Inflammatory macrophage (primary cell): ENCODE results near the gene BAIAP3.

Experiments
- DNase-seq, 2 donors: peaks; one replicate each; pipeline ENCODE4 v3.0.0-alpha.2; 2020 to 2022

BAIAP3 gene

DNA sequence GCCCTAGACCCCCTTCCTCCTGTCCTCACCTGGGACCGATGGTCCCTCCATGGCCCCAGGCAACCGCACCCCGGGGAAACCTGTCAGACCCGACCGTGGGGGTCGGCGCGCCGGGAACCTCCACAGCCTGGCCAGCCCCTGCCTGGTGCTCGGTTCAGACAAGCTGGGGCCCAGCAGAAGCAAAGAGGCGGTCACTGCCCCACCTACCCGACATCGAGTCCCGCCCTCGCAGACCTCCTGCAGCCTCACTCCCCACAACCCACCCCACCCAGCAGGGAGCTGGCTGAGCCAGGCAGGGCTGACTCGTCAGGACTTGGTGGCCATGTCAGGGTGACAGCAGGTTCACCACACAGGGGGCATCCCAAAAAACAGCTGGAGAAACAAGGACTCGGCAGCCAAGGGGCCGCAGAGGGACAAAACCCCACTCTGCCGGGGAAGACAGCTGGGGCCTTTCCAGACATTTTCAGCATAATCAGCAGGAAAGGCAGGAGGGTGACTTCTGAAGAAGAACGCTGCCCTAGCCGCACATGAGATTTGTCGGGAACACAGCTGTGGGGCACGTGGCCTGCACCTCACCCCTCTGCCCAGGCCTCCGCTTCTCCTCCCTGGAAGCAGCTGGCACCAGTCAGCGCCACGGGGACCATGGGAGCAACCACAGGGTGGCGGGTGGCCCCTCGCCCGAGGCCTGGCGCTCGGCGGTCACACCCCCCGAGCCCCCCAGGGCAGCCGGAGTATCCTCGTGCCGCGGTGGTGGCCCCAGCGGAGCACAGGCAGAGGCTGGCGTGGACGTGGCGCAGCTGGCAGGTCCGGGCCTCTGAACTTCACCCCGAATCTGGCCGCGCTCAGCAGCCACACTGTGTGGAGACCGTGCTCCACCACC lies 41.2 kb downstream of the BAIAP3 start:
- DNase-seq = no peak

DNA sequence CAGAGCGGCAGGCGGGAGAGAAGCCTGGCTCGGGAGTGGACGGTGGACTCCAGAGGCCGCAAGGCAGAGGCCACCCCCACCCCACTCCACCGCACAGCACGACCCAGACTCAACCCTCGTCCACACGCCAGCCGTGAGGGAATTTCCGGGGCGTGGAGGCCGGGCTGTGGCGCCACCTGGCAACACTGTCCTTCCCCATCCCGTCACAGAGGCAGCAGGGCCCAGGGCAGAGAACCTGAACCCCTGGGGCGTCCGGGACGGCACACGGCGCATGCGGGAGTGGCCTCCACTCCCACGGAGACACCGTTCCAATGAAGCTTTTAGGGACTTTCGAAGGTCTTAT lies 41.8 kb downstream of the BAIAP3 start:
- DNase-seq = no peak

DNA sequence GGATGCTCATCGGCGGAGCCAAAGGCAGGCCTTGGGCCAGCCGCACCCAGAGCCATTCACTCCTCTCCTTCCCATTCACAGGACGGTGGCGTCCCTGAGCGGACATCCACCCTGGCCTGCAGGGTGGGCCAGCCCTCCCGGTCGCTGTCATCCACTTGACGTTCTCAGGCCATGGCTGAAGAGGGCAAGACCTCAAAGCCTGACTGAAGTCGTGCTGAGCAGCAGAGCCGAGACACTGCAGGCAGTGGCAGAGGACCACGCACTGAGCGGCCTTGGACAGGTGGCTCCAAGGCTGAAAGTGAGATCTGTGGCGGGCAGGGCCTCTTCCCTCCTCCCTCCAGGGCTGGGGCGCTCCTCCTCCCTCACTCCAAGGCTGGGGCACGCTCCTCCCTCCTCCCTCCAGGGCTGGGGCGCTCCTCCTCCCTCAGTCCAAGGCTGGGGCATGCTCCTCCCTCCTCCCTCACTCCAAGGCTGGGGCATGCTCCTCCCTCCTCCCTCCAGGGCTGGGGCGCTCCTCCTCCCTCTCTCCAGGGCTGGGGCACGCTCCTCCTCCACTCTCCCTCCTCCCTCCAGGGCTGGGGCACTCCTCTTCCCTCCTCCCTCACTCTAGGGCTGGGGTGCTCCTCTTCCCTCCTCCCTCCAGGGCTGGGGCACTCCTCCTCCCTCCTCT lies 42.4 kb downstream of the BAIAP3 start:
- no peak for DNase-seq

DNA sequence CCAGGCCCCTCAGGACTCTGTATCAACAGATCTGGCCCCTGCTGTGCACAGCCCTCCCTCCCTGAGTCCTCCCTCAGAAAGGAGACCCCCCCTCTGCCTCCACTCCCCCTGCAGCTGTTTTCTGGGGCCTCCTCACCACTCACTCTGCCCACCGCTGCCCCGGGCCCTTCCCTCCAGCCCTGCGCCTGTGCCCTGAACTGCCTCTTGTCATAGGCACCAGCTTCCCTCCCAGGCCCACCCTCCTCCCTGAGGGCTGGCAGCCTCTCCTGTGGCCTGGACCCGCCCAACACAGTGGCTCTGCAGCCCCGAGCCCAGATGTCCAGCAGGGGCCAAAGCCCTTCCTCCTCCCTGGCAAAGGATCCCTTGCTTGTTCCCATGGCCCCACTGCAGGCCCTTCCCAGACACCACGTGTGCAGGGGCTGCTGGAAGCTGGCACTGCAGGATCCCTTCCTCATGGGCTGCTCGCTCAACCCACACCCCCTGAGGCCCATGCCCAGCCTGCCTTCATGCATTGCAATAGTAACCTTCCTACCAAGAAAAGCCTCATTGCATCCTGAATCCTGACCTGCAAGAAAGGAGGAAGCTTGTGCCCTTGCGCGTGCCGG lies 44.1 kb downstream of the BAIAP3 start:
- no peak for DNase-seq

DNA sequence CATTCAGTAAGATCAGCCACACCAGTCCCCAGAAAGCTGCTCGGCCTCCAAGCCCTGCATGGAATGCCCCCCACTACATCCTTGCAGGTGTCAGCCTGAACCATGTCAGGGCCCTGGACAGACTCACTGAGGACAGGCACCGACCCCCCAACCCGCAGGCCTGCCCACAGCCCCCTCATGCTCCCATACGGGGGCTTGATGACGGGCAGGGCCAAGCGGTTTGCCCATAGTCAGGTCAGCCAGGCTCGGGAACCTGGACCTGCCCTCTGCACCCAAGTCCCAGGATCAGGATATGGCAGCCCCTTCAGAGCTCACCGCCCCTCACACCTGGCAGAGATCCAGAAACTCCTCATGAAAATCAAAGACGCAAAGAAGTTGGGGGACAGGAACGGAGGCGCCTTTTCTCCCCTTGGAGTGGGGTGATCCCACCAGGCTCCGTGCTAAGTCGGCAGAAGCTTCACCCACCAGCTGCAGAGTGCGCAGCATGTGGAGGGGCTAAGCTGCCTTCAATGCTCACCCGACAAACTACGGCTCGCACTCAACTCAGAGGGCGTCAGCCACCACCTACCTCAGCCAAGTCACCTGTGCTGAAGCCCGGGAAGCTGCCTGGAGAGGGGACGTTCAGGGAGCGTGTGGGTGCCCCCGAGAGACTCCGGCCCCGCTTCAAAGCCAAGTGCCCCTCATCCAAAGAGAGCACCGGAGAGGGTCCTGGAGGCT lies 44.8 kb downstream of the BAIAP3 start:
- no peak for DNase-seq

DNA sequence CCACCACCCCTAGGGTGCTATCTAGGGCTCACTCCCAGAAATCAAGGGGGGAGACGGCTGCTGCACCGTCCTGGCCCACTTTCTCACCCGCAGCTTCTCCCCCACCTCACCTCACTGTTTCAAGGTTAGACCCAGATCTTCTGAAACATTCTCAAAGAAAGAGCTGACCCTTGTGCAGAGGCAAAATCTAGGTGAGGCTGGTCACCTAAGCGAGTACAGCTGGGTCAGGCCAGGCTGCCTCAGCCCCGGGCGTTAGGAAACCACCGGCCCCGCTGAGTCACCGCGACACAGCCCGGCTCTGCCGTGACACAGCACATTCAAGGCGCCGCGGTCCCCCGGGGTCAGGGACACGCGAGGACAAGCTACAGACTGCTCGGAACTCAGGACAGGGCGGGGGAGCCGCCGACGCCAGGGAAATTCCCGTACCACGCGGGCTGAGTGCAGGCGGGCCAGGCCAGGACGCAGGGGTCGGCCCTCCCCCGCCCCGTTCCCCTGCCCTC lies 45.4 kb downstream of the BAIAP3 start:
- DNase-seq = peak; percentile 73 to 88

DNA sequence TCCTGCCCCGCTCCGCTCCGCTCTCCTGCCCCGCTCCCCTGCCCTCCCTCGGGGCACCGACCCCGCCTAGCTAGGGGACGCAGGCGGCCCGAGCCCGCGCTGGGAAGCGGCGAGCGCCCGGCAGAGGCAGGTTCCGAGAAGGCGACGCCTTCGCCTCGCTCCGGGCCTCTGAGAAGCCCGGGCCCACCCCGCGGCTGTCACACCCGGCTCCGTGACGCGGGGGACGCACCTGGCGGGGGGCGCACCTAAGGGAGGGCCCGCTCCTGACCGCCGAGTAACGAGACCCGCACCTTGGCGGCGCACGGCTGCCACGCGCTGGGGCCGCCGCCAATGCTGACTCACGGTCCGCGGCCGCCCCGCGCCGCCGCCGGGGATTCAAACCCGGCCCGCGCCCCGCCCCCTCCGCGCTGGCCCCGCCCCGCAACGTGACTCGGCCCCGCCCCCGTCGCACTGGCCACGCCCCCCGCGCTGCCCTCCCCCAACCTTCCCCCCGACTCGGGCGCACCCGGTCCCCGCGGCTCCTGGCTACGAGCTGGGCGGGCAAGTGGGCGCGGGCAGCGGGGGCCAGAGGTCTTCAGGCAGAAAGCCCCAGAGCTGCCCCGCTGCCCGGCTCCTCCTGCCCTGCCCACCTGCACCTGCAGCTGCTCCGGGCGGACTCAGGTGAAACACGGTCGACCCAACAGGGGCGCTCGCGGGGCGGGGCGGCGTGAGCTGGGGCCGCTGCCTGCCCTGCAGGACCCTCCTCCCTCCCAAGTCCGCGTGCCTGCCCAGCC lies 46.0 kb downstream of the BAIAP3 start:
- DNase-seq = peak; percentile 36 to 64

DNA sequence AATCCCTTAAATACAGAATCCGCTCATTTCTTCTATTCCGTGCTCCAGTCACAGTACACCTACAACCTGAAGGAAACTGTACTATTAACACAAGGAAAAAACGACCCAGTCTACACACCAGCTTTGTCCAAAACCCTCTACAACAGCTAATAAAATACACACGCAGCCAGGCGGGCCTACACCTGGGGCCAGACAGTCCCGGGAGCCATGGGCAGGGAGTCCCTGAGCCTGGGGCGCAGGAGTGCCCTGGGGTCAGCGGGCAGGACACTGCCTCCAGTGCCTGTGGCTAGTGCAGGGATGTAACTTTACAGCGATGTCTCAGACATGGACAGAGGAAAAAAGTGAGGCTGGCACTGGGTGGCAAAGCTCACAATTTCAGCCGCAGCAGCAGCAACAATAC lies 46.8 kb downstream of the BAIAP3 start:
- no peak for DNase-seq

DNA sequence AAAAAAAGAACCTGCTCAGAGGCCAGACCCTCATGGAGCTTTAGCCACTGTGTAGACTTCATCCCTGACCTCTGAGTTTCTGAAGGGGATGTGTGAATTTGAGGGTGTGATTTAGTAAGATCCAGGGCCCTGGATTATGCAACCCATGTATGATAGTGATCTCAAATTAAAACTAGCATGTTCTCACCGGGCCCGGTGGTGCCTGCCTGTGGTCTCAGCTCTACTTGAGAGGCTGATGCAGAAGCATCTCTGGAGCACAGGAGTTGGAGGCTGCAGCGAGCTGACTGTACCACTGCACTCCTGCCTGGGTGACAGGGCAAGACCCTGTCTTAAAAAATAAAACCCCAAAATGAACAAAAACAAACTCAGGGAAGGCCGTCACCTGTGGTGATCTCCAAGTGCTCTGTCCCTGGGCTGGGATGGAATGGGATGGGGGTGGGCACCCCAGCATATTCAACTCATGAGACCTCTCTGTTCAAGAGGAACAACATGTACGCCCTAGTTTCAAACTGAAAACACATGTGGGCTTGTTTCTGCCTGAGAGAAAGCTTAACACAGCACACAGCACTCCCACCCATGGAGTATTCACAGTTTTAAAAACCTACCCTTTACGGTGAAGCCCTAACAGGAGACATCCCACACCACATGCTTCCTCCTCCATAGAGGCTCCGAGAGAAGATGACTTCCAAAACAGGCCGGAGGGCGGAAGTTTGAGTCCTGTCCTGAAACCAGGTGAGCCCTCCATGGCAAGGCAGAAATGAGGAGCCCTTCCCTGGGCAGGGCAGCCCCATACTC lies 48.4 kb downstream of the BAIAP3 start:
- DNase-seq = peak in 1 of 2 donors; percentile 7

DNA sequence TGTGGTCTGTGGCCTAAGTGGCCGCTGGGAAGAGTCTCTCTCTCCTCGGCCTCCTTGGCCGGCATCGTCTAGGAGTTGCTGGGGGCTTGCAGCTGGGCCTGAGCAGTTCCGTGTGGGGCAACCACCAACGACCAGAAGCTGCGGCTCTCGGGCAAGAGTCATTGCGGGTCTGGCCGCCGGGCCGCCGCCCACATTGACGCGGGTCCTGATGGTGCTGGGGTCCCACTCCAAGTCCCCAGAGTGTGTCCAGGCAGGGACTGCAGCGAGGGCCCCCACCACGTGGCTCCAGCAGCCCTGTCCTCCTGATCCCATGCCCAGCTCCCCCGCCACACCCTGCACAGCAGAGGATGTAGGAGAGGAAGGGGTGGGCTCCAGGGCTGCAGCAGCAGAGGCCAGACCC lies 50.1 kb downstream of the BAIAP3 start:
- no peak for DNase-seq

DNA sequence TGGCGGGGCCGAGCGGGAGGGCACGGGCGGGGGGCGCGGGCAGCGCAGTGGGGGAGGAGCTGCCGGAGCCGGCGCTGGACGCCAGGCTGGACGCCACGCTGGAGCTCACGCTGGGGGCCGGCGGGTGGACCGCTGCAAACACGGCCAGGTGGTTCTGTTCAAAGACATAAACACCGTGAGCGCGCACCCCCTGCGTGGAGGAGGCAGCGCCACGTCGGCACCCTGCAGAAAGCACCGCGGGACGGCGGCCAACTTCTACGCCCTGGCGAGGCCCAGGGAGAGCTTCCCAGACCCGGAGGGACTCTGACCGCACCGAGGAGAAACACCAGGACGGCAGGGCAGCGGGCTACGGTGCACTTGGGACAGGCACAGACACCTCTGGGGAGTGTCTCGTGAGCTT lies 51.8 kb downstream of the BAIAP3 start:
- DNase-seq = no peak

DNA sequence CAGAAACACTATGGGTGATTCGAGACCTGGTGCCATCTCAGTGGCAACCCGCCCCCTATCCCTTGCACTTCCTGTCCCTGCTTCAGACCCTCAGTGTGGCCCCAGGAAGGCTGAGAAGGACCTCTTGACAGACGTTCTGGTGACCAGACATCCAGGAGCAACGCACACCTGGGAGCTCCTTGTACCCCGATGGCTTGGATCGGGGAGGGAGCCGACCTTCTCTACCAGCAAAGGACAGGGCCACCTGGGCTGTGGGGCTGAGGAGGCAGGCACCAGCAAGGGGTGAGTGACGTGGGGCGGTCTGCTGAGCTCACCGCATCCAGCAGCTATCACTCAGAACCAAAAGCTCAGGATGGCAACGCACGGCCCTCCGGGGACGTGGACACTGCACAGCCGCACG lies 53.9 kb downstream of the BAIAP3 start:
- DNase-seq = no peak

DNA sequence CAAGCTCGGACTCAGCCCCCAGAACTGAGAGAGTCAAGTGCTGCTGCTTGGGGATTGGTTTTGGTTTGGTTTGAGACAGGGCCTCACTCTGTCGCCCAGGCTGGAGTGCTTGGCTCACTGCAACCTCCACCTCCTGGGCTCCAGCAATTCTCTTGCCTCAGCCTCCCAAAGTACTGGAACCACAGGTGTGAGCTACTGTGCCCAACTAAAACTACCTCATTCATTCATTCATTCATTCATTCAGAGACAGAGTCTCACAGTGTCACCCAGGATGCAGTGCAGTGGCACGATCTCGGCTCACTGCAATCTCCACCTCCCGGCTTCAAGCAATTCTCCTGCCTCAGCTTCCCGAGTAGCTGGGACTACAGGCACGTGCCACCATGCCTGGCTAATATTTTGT lies 56.3 kb downstream of the BAIAP3 start:
- DNase-seq = no peak

DNA sequence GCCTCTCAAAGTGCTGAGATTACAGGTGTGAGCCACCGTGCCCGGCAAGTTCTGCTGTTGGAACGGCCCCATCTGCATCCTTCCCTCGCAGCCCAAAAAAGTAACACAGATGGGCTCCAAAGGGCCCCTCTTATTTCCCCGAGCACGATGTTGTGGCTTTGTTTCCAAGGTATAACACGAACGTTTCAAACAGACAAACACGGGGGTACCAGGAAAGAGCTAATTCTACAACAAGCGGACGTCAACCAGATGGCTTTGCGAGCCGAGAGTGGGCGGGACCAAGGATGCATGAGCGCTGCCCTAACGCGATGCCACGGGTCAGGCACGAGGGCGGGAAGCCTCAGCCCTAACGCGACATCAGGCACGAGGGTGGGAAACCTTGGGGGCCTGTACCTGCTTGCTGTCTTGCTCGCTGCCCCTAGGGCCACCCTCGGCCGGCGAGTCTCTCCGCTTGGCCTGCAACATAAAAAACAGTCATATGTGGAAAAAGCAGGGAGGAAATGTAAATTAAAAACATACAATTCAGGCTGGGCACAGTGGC lies 56.9 kb downstream of the BAIAP3 start:
- no peak for DNase-seq

DNA sequence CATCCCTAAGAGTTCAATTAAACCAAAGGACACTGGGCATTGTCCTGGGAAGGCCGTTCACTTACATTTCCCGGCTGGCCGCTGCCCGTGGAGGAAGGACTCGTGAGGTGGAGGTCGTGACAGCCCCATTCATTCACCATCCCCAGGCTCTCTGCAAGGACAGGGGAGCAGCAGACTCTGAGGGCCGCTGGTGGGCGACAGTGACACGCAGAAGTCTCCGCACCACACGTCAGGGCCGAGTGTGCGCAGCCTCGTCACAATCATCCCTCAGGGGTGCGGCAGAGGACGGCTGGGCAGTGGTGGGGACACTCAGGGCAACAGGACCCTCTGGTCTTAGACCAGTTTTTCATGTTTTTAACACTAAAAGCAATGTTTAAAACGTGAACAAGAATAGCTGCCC lies 59.4 kb downstream of the BAIAP3 start:
- DNase-seq = no peak

DNA sequence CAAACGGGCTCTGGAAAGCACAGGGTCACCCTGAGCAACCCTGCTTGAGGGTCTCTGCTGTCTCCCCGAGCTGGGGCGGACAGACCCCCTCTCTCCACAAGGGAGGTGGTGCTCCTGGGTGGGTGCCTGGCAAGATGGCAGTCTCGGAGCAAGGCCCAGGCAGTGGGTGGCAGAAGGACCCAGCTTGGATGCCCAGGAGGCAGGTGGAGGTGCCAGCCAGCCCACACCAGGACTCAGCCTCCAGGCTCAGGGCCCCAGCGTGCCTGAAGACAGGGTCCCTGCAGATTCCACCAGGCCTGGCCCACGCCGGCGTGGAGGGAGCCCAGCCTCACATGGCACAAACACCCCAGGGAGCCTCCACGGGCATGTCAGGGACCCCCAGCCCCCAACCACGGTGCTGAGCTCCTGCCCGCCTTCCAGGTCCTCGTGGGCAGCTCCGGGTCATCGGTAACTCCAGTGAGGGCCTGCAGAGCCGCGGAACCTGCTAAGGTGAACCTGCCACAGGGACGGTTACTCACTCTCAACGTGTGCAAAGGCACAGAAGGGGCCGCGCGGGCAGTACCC lies 60.2 kb downstream of the BAIAP3 start:
- no peak for DNase-seq

DNA sequence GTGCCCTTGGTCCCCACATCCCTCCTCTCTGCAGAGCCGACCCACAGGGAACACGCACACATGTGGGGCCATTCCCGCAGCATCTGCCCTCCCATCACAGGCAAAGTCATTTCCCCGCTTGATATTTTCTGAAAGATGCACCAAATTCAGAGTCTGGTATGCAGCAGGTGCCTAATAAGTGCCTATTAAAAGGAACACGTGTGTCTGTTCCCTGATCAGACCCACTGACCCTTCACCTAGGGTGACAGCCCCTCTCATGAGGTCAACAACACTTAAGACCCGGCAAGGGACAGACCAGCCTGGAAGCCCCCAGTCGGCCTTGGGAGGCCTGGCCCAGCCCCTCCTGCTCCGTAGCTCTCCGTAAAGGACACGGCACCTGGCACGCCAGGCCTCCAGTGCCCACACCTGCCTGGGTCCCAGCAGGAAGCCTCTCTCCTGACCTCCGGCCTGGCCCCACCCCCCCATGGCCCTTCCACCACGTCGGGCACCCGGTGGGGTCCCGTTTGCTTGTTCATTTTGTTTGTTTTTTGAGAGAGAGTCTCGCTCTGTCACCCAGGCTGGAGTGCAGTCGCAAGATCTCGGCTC lies 61.0 kb downstream of the BAIAP3 start:
- no peak for DNase-seq

DNA sequence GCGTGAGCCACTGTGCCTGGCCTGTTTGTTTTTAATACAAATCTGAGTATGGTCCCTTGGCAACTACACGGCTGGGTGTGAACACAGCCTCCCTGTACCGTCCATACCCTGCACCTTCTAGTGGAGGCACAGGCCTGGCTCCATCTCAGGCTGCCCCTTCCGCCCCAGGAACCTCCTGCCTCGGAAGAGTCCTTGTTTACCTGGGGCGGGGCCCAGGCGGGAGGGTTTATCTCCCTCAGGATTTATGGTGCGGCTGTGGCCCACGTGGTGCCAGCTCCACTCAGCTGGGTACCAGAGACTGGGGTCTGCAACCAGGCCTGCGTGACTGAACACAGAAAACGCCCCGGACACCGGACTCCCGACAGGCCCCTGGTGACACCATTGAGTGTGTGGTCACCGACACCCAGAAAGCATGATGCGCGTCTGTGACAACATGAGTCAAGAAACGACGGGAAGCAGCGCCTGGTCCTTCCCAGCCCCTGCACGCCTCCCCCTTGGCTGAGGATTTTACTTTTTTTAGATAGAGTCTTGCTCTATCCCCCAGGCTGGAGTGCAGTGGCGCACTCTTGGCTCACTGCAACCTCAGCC lies 62.1 kb downstream of the BAIAP3 start:
- DNase-seq = no peak

DNA sequence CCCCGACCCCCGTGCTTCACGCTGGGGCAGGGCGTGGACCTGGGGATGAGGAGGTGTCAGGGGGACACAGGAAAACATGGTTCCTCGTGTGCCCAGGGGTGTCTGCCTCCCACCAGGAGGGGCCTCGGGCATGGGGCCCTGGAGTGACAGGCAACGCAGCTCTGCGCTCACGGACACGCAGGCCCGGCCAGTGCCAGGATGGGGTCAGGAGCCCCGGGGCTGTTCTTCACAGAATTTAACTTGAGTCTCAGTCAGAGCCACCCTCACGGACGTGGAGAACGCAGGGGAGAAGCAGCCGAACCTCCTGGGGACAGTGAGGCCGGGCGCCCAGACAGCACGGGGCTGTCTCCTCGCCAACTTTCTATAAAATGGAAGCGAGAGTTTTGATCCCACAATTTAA lies 64.3 kb downstream of the BAIAP3 start:
- DNase-seq = no peak

DNA sequence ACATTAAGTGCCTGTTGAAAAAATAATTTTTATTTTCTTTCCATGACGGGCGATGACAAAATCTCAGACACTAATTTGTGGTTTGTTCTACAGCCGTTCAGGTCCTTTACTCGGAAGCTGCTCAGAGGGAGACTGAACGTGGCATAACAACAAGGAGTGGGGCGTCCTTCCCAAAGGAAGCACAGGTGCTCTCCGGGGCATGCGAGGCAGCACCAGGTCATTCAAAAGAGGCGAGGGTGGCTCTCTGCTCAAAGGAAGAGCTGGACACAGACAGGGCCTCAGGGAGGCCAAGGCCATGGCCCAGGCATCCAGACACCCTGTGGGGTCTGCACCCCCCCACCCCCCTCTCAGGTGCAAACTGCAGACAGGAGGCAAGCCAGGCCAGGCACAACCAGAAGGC lies 64.9 kb downstream of the BAIAP3 start:
- DNase-seq = no peak
